ENCODE data around the gene APP.

GRCh38 chr21:25960402-25960801, 210.2 kb downstream of the APP start:
- TF ChIP-seq CTCF (IDR thresholded peaks at IDR 0.05) (no peak), EZH2 (IDR thresholded peaks at IDR 0.05) (no peak), EZH2phosphoT487 (IDR thresholded peaks at IDR 0.05) (no peak)

All from neural progenitor cell (in vitro differentiated cells).